K562 (cell line): ENCODE data around the gene CRNKL1. TPM values are rescaled to one million over a fixed set of nuclear protein-coding genes. Genes with fewer than 3 reads are reported as not detected.

Source experiments
- ATAC-seq: fragments of 200-7000 bp; cut with Tn5 transposase; 3 replicates; pipeline ENCODE4 v1.9.1; 2020; ENCODE audit warnings: moderate library complexity
- BruUV-seq: library from RNA; stranded (reverse); fragments of 400-500 nt; replicated peaks from 2 replicates; lab custom pipeline; 2021; lab: Mats Ljungman, UMichigan
- CTCF ChIA-PET: fragments of 300-600 bp; formaldehyde crosslinking; extraction: SDS; loops from one replicate; lab custom pipeline; 2021; ENCODE audit warnings: low intra/inter-chr PET ratio; lab: Yijun Ruan, JAX
- POLR2A ChIA-PET: fragments of 300-600, 350-650 bp; sonication (Branson Sonifier 250); formaldehyde crosslinking; extraction: SDS; loops from one replicate; lab custom pipeline; 2021; ENCODE audit warnings: antibody characterized with exemption, inconsistent platforms; lab: Yijun Ruan, JAX
- DNase-seq, 4 experiments: peaks; one replicate each; pipeline versions ENCODE4 v3.0.0 to v3.0.0-alpha.2; 2011 to 2018; ENCODE audit warnings: low spot score in 3 of 4, mixed read lengths in 3 of 4; ENCODE audit errors: extremely low read depth in 1 of 4
- FAIRE-seq: peaks from 2 replicates; lab custom pipeline; 2011; peaks lifted over from hg19 to GRCh38; lab: Jason Lieb, UNC
- H2AFZ ChIP-seq: 2 replicates; pipeline ENCODE4 v1.6.0; 2011; ENCODE audit warnings: low read depth, low read length, control low read depth, inconsistent platforms
- H3K27ac ChIP-seq: fragments of 200-600 bp; 3 replicates; pipeline ENCODE4 v1.8.0; 2011; ENCODE audit warnings: low read depth, mild to moderate bottlenecking, control low read depth, inconsistent platforms, low read length, moderate library complexity, mixed read lengths; ENCODE audit errors: extremely low read depth
- H3K27me3 ChIP-seq, 2 experiments: fragments of 300-600 bp in 1 of 2; 2 replicates in 1 of 2; 3 replicates in 1 of 2; pipeline versions ENCODE4 v1.6.0 to v1.8.0; 2011; ENCODE audit warnings: inconsistent platforms in 2 of 2, low read length in 2 of 2, mild to moderate bottlenecking in 1 of 2, mixed read lengths in 1 of 2, moderate library complexity in 1 of 2; ENCODE audit not compliant: control insufficient read depth in 2 of 2, insufficient read depth in 2 of 2
- H3K36me3 ChIP-seq: fragments of 300-600 bp; 3 replicates; pipeline ENCODE4 v1.8.0; 2011; ENCODE audit warnings: mild to moderate bottlenecking, low read length, inconsistent platforms; ENCODE audit not compliant: control insufficient read depth, insufficient read depth
- H3K4me1 ChIP-seq, 2 experiments: fragments of 200-600 bp in 1 of 2; replicated peaks in 1 of 2; 2 replicates in 1 of 2; 3 replicates in 1 of 2; pipeline versions ENCODE4 v1.5.1 to v1.8.0; 2011; ENCODE audit warnings: inconsistent platforms in 2 of 2, low read length in 2 of 2, mild to moderate bottlenecking in 1 of 2, mixed read lengths in 1 of 2, moderate library complexity in 1 of 2; ENCODE audit not compliant: control insufficient read depth in 2 of 2, insufficient read depth in 2 of 2
- H3K4me2 ChIP-seq: 2 replicates; pipeline ENCODE4 v1.6.1; 2011; ENCODE audit warnings: low read length, control low read depth, inconsistent platforms, mixed read lengths; ENCODE audit not compliant: insufficient read depth
- H3K4me3 ChIP-seq: fragments of 200-600 bp; sonication (generic), shearing (Covaris generic); 2 replicates; pipeline ENCODE4 v1.5.1; 2016; ENCODE audit warnings: control low read depth, inconsistent platforms
- H3K79me2 ChIP-seq: fragments of 200-600 bp; 3 replicates; pipeline ENCODE4 v1.8.0; 2011; ENCODE audit warnings: low read length, inconsistent platforms; ENCODE audit not compliant: control insufficient read depth, insufficient read depth
- H3K9ac ChIP-seq, 2 experiments: 2 replicates each; pipeline versions ENCODE4 v1.6.0 to v1.6.1; 2011; ENCODE audit warnings: low read depth in 2 of 2, low read length in 2 of 2, control low read depth in 1 of 2, inconsistent platforms in 1 of 2, mild to moderate bottlenecking in 1 of 2, mixed read lengths in 1 of 2; ENCODE audit not compliant: insufficient read depth in 1 of 2
- H3K9me1 ChIP-seq: one replicate; pipeline ENCODE4 v1.6.0; 2011; ENCODE audit warnings: inconsistent platforms, mild to moderate bottlenecking, low read length, moderate library complexity; ENCODE audit not compliant: control insufficient read depth, insufficient read depth
- H3K9me3 ChIP-seq: replicated peaks from 2 replicates; pipeline ENCODE4 v1.5.1; 2011; ENCODE audit warnings: low read depth, low read length, inconsistent platforms; ENCODE audit not compliant: control insufficient read depth, insufficient read depth
- H4K20me1 ChIP-seq: replicated peaks from 2 replicates; pipeline ENCODE4 v1.6.1; 2011; ENCODE audit warnings: low read length, inconsistent platforms, mixed read lengths; ENCODE audit not compliant: control insufficient read depth, insufficient read depth
- E4F1 ChIP-seq: fragments of 250-450 bp; sonication (Bioruptor Pico); IDR thresholded peaks from 2 replicates; pipeline ENCODE4 v1.5.0; 2021; ENCODE audit warnings: mild to moderate bottlenecking, borderline replicate concordance
- SIRT6 ChIP-seq: IDR thresholded peaks from one replicate; pipeline ENCODE4 v1.6.1; 2012; ENCODE audit warnings: low read depth, mild to moderate bottlenecking, control low read depth, inconsistent platforms, low read length, moderate library complexity
- YY1 ChIP-seq, 3 experiments: IDR thresholded peaks; 2 replicates each; pipeline ENCODE4 v1.6.1; 2011; ENCODE audit warnings: low read length in 2 of 3, mild to moderate bottlenecking in 2 of 3, moderate library complexity in 2 of 3, borderline replicate concordance in 1 of 3, control low read depth in 1 of 3, low read depth in 1 of 3; ENCODE audit not compliant: insufficient read depth in 3 of 3, insufficient replicate concordance in 2 of 3, control insufficient read depth in 1 of 3, insufficient read length in 1 of 3; ENCODE audit errors: extremely low read depth in 1 of 3
- ZSCAN32 ChIP-seq: fragments of 450-650 bp; formaldehyde crosslinking; IDR thresholded peaks from 2 replicates; pipeline ENCODE4 v1.4.0; 2020; ENCODE audit warnings: mild to moderate bottlenecking, moderate library complexity
- WGBS: fragments of 100-300 bp; shearing (Covaris generic); methylation state at CpG from one replicate; pipeline ENCODE4 v1.1.6; 2016; ENCODE audit warnings: low coverage, mixed read lengths; ENCODE audit not compliant: insufficient coverage; ENCODE audit errors: missing lambda C conversion rate; 5-methylcytosine and 5-hydroxymethylcytosine counted together
- in situ Hi-C: fragments of 300-500 bp; cut with MboI; formaldehyde crosslinking; loops from 4 replicates; pipeline ENCODE4 v1.15.0; 2018; ENCODE audit warnings: inconsistent platforms, mixed read lengths
- intact Hi-C: fragments of 100-400 bp; cut with micrococcal nuclease; formaldehyde crosslinking; loops from 2 replicates; pipeline ENCODE4 v1.14.2; 2022
- polyA plus RNA-seq, 8 experiments: library from polyadenylated mRNA; depleted of rRNA in 4 of 8; stranded (reverse) in 5 of 8; unstranded in 3 of 8; fragments of >200 nt; fragmentation: Nextera tagmentation in 2 of 8; fragmentation: Illumina TruSeq in 1 of 8; extraction: Ambion mirVana in 2 of 8; extraction: Trizol in 1 of 8; gene quantifications; 2 replicates each; pipeline versions ENCODE4 v1.2.1 to v1.2.3, GENCODE V29; 2011 to 2014; ENCODE audit warnings: inconsistent platforms in 1 of 8, missing spikeins in 1 of 8
- total RNA-seq, 7 experiments: library from RNA; depleted of rRNA in 6 of 7; stranded (reverse); fragments of >200 nt in 6 of 7; fragmentation: Illumina TruSeq in 2 of 7; extraction: Trizol in 2 of 7; gene quantifications; 2 replicates each; pipeline versions ENCODE4 v1.2.1 to v1.2.3, GENCODE V29; 2011 to 2021; ENCODE audit warnings: low replicate concordance in 1 of 7
- TF ChIP-seq, protein P1 (sequence below): fragments of 450-650 bp; formaldehyde crosslinking; IDR thresholded peaks from 2 replicates; pipeline ENCODE4 v1.4.0; 2022; ENCODE audit warnings: missing genetic modification characterization

CRNKL1 gene
- total and polyA plus RNA-seq, 9 of the 15 experiments (the other 6 are each of a cell fraction or from before 2014, with no cell fraction given) = 8.1 to 17.0 (median 11.7) TPM

DNA sequence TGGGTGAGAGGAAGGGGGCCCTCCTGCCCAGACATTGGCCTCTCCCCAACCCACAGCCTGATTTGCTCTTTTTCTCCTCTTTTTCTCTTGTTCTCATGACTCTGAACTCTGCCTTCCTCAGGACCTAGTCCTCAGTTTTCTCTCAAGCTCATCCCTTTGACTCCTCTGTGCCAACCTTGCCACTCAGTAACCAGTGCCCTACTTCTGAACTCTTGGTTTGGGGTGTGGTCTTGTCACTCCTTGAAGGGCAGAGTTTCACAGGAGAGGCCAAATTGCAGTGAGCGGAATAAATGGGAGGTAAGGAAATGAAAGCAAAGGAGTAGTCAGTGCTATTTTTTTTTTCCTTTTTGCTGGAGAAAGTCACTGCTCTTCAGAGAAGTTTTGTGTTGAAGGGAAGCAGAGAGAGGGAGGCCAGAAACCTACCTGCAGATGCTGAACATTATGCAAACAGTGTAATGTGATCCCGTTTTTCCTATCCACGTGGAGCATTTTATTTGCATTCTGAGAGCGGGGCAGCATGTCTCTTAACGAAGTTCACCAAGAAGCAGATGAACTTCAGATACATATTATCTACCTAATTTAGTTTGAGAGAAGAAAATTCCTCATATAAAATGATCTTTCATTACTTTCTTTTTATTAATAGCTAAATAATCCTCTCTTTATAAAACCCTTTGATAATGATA lies 27.0 kb upstream of the CRNKL1 start:
- in situ Hi-C loops = loop anchor here (25.0 kb wide), 2 partner anchors 483 to 733 kb away; no protein-coding TSS in a partner anchor
- FAIRE-seq = no peak
- 0% methylated on average over 5 of the region's 5 CpGs for WGBS
- TF ChIP-seq E4F1 (CRISPR knock-in tag) (no peak), ZSCAN32 (CRISPR knock-in tag) (no peak), SIRT6 (no peak), YY1 (IDR thresholded peaks at IDR 0.05; ENCODE audit: borderline replicate concordance in 1 of 3, control insufficient read depth in 1 of 3, extremely low read depth in 1 of 3, insufficient read depth in 3 of 3, insufficient read length in 1 of 3, insufficient replicate concordance in 2 of 3, low read depth in 1 of 3, low read length in 2 of 3) (no peak)
- TF ChIP-seq, protein P1, sequence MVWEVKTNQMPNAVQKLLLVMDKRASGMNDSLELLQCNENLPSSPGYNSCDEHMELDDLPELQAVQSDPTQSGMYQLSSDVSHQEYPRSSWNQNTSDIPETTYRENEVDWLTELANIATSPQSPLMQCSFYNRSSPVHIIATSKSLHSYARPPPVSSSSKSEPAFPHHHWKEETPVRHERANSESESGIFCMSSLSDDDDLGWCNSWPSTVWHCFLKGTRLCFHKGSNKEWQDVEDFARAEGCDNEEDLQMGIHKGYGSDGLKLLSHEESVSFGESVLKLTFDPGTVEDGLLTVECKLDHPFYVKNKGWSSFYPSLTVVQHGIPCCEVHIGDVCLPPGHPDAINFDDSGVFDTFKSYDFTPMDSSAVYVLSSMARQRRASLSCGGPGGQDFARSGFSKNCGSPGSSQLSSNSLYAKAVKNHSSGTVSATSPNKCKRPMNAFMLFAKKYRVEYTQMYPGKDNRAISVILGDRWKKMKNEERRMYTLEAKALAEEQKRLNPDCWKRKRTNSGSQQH = no peak

More for the DNA sequence above, 27.0 kb upstream of the CRNKL1 start:
- H3K9me3 ChIP-seq = no peaks in the 10 kb centered on the region
- no peak overlapping the region for H2AFZ ChIP-seq
- H3K9ac ChIP-seq = no peak overlapping the region
- H3K27ac ChIP-seq = no peak overlapping the region
- intact Hi-C loops = no loop called here
- H3K4me2 ChIP-seq = no peak overlapping the region
- H4K20me1 ChIP-seq = no peaks in the 10 kb centered on the region
- ChIA-PET CTCF (no interaction called here), POLR2A (no interaction called here)
- H3K36me3 ChIP-seq = no peaks in the 10 kb centered on the region
- no peaks in the 10 kb centered on the region for H3K9me1 ChIP-seq
- H3K4me1 ChIP-seq = no peaks in the 10 kb centered on the region
- H3K79me2 ChIP-seq = no peaks in the 10 kb centered on the region
- peaks cover 0 to 4% of the 10 kb centered on the region in 2 experiments; a peak in 2 of 5 replicates for H3K27me3 ChIP-seq
- no peak overlapping the region for H3K4me3 ChIP-seq
- no TSS peak for BruUV-seq
- no peak for DNase-seq
- ATAC-seq = no peak
